GM23338 (cell line): Measurements from ENCODE around the gene RER1. TPM values are rescaled to one million over a fixed set of nuclear protein-coding genes. Genes with fewer than 3 reads are reported as not detected.

Source experiments
- ATAC-seq: fragments of 200-7000 bp; cut with Tn5 transposase; 3 replicates; pipeline ENCODE4 v1.9.1; 2020
- DNase-seq: peaks from one replicate; pipeline ENCODE4 v3.0.0-alpha.2; 2015; ENCODE audit warnings: low spot score
- H2AFZ ChIP-seq: fragments of 200-600 bp; sonication (generic); 2 replicates; pipeline ENCODE4 v1.8.0; 2016; ENCODE audit warnings: antibody characterized with exemption, mild to moderate bottlenecking, moderate library complexity
- H3F3A ChIP-seq: fragments of 200-600 bp; sonication (generic); replicated peaks from 2 replicates; pipeline ENCODE4 v1.8.0; 2017; ENCODE audit warnings: antibody characterized with exemption, mixed run types, low read depth
- H3K27ac ChIP-seq: fragments of 200-600 bp; sonication (generic); 2 replicates; pipeline ENCODE4 v1.6.1; 2016; ENCODE audit warnings: low read depth
- H3K27me3 ChIP-seq: fragments of 200-600 bp; sonication (generic); 2 replicates; pipeline ENCODE4 v1.8.0; 2016; ENCODE audit warnings: mild to moderate bottlenecking, mixed run types, moderate library complexity; ENCODE audit not compliant: insufficient read depth
- H3K36me3 ChIP-seq: fragments of 200-600 bp; sonication (generic); 2 replicates; pipeline ENCODE4 v1.8.0; 2016; ENCODE audit warnings: mild to moderate bottlenecking; ENCODE audit not compliant: insufficient read depth
- H3K4me1 ChIP-seq: fragments of 200-600 bp; sonication (generic); 2 replicates; pipeline ENCODE4 v1.8.0; 2016; ENCODE audit warnings: mild to moderate bottlenecking, moderate library complexity; ENCODE audit not compliant: insufficient read depth
- H3K4me2 ChIP-seq: fragments of 200-600 bp; sonication (generic); 2 replicates; pipeline ENCODE4 v1.7.1; 2017; ENCODE audit warnings: mixed run types
- H3K4me3 ChIP-seq: fragments of 200-600 bp; sonication (generic); 2 replicates; pipeline ENCODE4 v1.6.1; 2016; ENCODE audit warnings: mixed run types
- H3K79me2 ChIP-seq: fragments of 200-600 bp; sonication (generic); replicated peaks from 2 replicates; pipeline ENCODE4 v1.8.0; 2017; ENCODE audit warnings: mild to moderate bottlenecking; ENCODE audit not compliant: insufficient read depth
- H3K9me2 ChIP-seq: fragments of 200-600 bp; sonication (generic); 2 replicates; pipeline ENCODE4 v1.8.0; 2017; ENCODE audit not compliant: insufficient read depth
- H4K20me1 ChIP-seq: fragments of 200-600 bp; sonication (generic); replicated peaks from 2 replicates; pipeline ENCODE4 v1.8.0; 2017; ENCODE audit warnings: mild to moderate bottlenecking; ENCODE audit not compliant: insufficient read depth
- H3K27ac Mint-ChIP-seq: 2 replicates; pipeline ENCODE4 v1.8.0; 2020; ENCODE audit warnings: inconsistent platforms, mild to moderate bottlenecking, moderate library complexity, mixed read lengths
- H3K27me3 Mint-ChIP-seq: 3 replicates; pipeline ENCODE4 v1.8.0; 2022; ENCODE audit warnings: low read depth, mild to moderate bottlenecking, moderate library complexity, mixed read lengths, inconsistent platforms; ENCODE audit not compliant: insufficient read depth, poor library complexity
- H3K36me3 Mint-ChIP-seq: 3 replicates; pipeline ENCODE4 v1.8.0; 2021; ENCODE audit warnings: low read depth, mild to moderate bottlenecking, inconsistent platforms, moderate library complexity, mixed read lengths
- H3K4me1 Mint-ChIP-seq: 3 replicates; pipeline ENCODE4 v1.8.0; 2020; ENCODE audit warnings: mild to moderate bottlenecking, inconsistent platforms, mixed read lengths
- H3K4me3 Mint-ChIP-seq: 3 replicates; pipeline ENCODE4 v1.8.0; 2021; ENCODE audit warnings: moderate library complexity, mild to moderate bottlenecking, inconsistent platforms, mixed read lengths
- H3K9me3 Mint-ChIP-seq: 3 replicates; pipeline ENCODE4 v1.8.0; 2020; ENCODE audit warnings: moderate library complexity, mild to moderate bottlenecking, inconsistent platforms, mixed read lengths
- CREB1 ChIP-seq: fragments of 250-450 bp; sonication (Bioruptor Pico); IDR thresholded peaks from 2 replicates; pipeline ENCODE4 v1.5.0; 2020; ENCODE audit warnings: low read depth, mild to moderate bottlenecking, moderate library complexity
- CTCF ChIP-seq, 2 experiments: fragments of 200-600 bp in 1 of 2; sonication (generic) in 1 of 2; conservative IDR thresholded peaks; 2 replicates each; pipeline versions ENCODE4 v1.5.1 to v1.6.1; 2016 to 2017; ENCODE audit warnings: antibody characterized with exemption in 2 of 2, low read depth in 2 of 2, mild to moderate bottlenecking in 2 of 2, moderate library complexity in 1 of 2
- ETS1 ChIP-seq: IDR thresholded peaks from 2 replicates; pipeline ENCODE4 v1.6.1; 2016; ENCODE audit warnings: antibody characterized with exemption
- EZH2 ChIP-seq: fragments of 200-600 bp; sonication (generic); IDR thresholded peaks from one replicate; pipeline ENCODE4 v1.8.0; 2017; ENCODE audit warnings: antibody characterized with exemption, mild to moderate bottlenecking, low read depth; ENCODE audit not compliant: unreplicated experiment
- EZH2phosphoT487 ChIP-seq: fragments of 200-600 bp; sonication (generic); IDR thresholded peaks from one replicate; pipeline ENCODE4 v1.8.1; 2018; ENCODE audit warnings: antibody characterized with exemption; ENCODE audit not compliant: unreplicated experiment
- JUNB ChIP-seq: IDR thresholded peaks from one replicate; pipeline ENCODE4 v1.6.1; 2016; ENCODE audit warnings: antibody characterized with exemption; ENCODE audit not compliant: unreplicated experiment
- POLR2AphosphoS5 ChIP-seq: IDR thresholded peaks from 2 replicates; pipeline ENCODE4 v1.6.1; 2016; ENCODE audit warnings: antibody characterized with exemption, low read depth
- STAT1 ChIP-seq: IDR thresholded peaks from one replicate; pipeline ENCODE4 v1.6.1; 2016; ENCODE audit warnings: antibody characterized with exemption; ENCODE audit not compliant: unreplicated experiment
- ZNF114 ChIP-seq: fragments of 250-450 bp; sonication (Bioruptor Pico); IDR thresholded peaks from 2 replicates; pipeline ENCODE4 v1.5.0; 2020; ENCODE audit warnings: mild to moderate bottlenecking, moderate library complexity
- ZNF331 ChIP-seq: fragments of 250-450 bp; sonication (Bioruptor Pico); IDR thresholded peaks from 2 replicates; pipeline ENCODE4 v1.5.0; 2020; ENCODE audit warnings: low read depth, mild to moderate bottlenecking, moderate library complexity
- ZNF462 ChIP-seq: fragments of 250-450 bp; sonication (Bioruptor Pico); IDR thresholded peaks from 2 replicates; pipeline ENCODE4 v1.5.0; 2020; ENCODE audit warnings: mild to moderate bottlenecking, moderate library complexity
- polyA plus RNA-seq: library from polyadenylated mRNA; unstranded; fragments of >200 nt; fragmentation: Nextera tagmentation; extraction: Ambion mirVana; gene quantifications from 2 replicates; pipeline ENCODE4 v1.2.1, GENCODE V29; 2016
- total RNA-seq: library from RNA; depleted of rRNA; stranded (reverse); fragments of >200 nt; shearing (Covaris generic); gene quantifications from 2 replicates; pipeline ENCODE4 v1.2.3, GENCODE V29; 2014
- TF ChIP-seq, protein P1 (sequence below): IDR thresholded peaks from one replicate; pipeline ENCODE4 v1.6.1; 2018; ENCODE audit warnings: antibody characterized with exemption; ENCODE audit not compliant: unreplicated experiment

The RER1 gene
- total and polyA plus RNA-seq, 2 experiments from 2014 or later = 58.4 to 99.5 TPM

- Histone ChIP-seq H3K36me3 (no peaks in the 10 kb centered on the region), H3K27me3 (no peaks in the 10 kb centered on the region), H2AFZ (no peak overlapping the region), H3K79me2 (peaks cover 8% of the 10 kb centered on the region; the same call in 1 of the 2 replicates), H3K4me3 (no peak overlapping the region), H3K4me2 (no peak overlapping the region), H3K4me1 (no peaks in the 10 kb centered on the region; the same call in 1 of the 2 replicates), H3K9me2 (no peaks in the 10 kb centered on the region), H4K20me1 (no peaks in the 10 kb centered on the region), H3K27ac (no peak overlapping the region), H3F3A (0 out of 2 replicates have a peak, but pooled peaks cover 6% of the 10 kb centered on the region)
- Mint-ChIP-seq H3K9me3 (no peaks in the 10 kb centered on the region), H3K4me1 (peaks cover 7% of the 10 kb centered on the region; the same call in 2 of the 3 replicates), H3K27ac (no peak overlapping the region), H3K27me3 (peaks cover 3% of the 10 kb centered on the region), H3K36me3 (peaks cover 3% of the 10 kb centered on the region; the same call in 1 of the 3 replicates), H3K4me3 (no peak overlapping the region)
- no peak for ATAC-seq
- DNase-seq = no peak
- TF ChIP-seq EZH2 (no peak), CREB1 (CRISPR knock-in tag) (no peak), ZNF462 (CRISPR knock-in tag) (no peak), POLR2AphosphoS5 (no peak), JUNB (no peak), STAT1 (no peak), ZNF114 (CRISPR knock-in tag) (no peak), ETS1 (no peak), CTCF (conservative IDR thresholded peaks at IDR 0.05; ENCODE audit: low read depth in 2 of 2) (no peak), ZNF331 (no peak), EZH2phosphoT487 (no peak)
- TF ChIP-seq, protein P1, sequence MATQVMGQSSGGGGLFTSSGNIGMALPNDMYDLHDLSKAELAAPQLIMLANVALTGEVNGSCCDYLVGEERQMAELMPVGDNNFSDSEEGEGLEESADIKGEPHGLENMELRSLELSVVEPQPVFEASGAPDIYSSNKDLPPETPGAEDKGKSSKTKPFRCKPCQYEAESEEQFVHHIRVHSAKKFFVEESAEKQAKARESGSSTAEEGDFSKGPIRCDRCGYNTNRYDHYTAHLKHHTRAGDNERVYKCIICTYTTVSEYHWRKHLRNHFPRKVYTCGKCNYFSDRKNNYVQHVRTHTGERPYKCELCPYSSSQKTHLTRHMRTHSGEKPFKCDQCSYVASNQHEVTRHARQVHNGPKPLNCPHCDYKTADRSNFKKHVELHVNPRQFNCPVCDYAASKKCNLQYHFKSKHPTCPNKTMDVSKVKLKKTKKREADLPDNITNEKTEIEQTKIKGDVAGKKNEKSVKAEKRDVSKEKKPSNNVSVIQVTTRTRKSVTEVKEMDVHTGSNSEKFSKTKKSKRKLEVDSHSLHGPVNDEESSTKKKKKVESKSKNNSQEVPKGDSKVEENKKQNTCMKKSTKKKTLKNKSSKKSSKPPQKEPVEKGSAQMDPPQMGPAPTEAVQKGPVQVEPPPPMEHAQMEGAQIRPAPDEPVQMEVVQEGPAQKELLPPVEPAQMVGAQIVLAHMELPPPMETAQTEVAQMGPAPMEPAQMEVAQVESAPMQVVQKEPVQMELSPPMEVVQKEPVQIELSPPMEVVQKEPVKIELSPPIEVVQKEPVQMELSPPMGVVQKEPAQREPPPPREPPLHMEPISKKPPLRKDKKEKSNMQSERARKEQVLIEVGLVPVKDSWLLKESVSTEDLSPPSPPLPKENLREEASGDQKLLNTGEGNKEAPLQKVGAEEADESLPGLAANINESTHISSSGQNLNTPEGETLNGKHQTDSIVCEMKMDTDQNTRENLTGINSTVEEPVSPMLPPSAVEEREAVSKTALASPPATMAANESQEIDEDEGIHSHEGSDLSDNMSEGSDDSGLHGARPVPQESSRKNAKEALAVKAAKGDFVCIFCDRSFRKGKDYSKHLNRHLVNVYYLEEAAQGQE = no peak
Observed at GRCh38 chr1:2386636-2387611, 4.7 kb upstream of the RER1 start.
